ENCODE measurements around the gene SPRR2G. TPM values are rescaled to one million over a fixed set of nuclear protein-coding genes. Genes with fewer than 3 reads are reported as not detected.
"Not testable (repeated sequence)": the region's sequence is repeated elsewhere in the genome, so short reads cannot be mapped to it uniquely, and the experiment has no call there.

Gene SPRR2G
- total RNA-seq: not detected

DNA sequence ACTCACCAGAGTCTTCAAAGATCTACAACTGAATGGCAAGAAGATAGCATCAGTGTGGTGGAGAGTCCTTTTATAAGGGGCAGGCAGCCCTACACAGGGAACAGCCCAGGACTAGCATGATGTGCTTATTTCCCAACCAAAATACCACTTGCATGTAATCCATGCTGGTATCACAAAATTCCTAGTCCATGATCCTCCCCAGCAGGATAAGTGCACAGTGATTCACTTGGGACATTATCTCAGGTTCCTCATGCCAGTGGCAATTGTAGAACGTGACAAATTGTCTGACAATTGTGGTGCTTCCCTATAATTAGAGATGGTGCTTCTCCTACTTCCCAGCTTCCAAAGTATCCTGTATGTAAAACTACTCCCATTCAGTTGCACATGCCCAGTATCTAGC is at the start of gene SPRR2G:
TSS of gene SPRR2G (minus strand) at position 45 of the 400 bp plus-strand sequence. CDS start 780 bp downstream, outside the sequence.
- no peaks in the 10 kb centered on the region for H3K4me1 Mint-ChIP-seq

GRCh38 chr1:153195216-153195615 is 44.5 kb upstream of the SPRR2G start:
- H3K27ac Mint-ChIP-seq: no peak overlapping the region
- H3K36me3 Mint-ChIP-seq: no peaks in the 10 kb centered on the region
- H3K4me3 Mint-ChIP-seq: no peak overlapping the region
- DNase-seq: no peak
- H3K9me3 Mint-ChIP-seq (ENCODE audit: low read depth): no peaks in the 10 kb centered on the region
- no peaks in the 10 kb centered on the region for H3K4me1 Mint-ChIP-seq
- H3K27me3 Mint-ChIP-seq: peaks cover 22% of the 10 kb centered on the region
- ATAC-seq: no peak
- CTCF ChIA-PET: no interaction called here

More for the DNA sequence above, at the start of gene SPRR2G:
- CTCF ChIA-PET: no interaction called here
- Mint-ChIP-seq H3K4me3 (no peak within 1 kb of the TSS), H3K36me3 (no peaks in the 10 kb centered on the region), H3K27ac (no peak within 1 kb of the TSS), H3K27me3 (peaks cover 24% of the 10 kb centered on the region), H3K9me3 (ENCODE audit: low read depth) (no peaks in the 10 kb centered on the region)
- ATAC-seq (no peak), DNase-seq (no peak)

- H3K27ac Mint-ChIP-seq: no peak overlapping the region
- DNase-seq: no peak
- H3K9me3 Mint-ChIP-seq (ENCODE audit: low read depth): no peaks in the 10 kb centered on the region
- ATAC-seq: no peak
- peaks cover 25% of the 10 kb centered on the region for H3K27me3 Mint-ChIP-seq
- no peaks in the 10 kb centered on the region for H3K36me3 Mint-ChIP-seq
- no peaks in the 10 kb centered on the region for H3K4me1 Mint-ChIP-seq
- H3K4me3 Mint-ChIP-seq: no peak overlapping the region
- CTCF ChIA-PET: no interaction called here
Measured at GRCh38 chr1:153194331-153195050, 43.8 kb upstream of the SPRR2G start.

- H3K9me3 Mint-ChIP-seq (ENCODE audit: low read depth): no peaks in the 10 kb centered on the region
- no peaks in the 10 kb centered on the region for H3K4me1 Mint-ChIP-seq
- no peak overlapping the region for H3K4me3 Mint-ChIP-seq
- CTCF ChIA-PET: interaction anchor here (1.2 kb wide), 1 partner anchor 42 kb away, joined by 3 read pairs; no protein-coding TSS in a partner anchor
- H3K27ac Mint-ChIP-seq: no peak overlapping the region
- ATAC-seq: no peak
- no peak for DNase-seq
- no peaks in the 10 kb centered on the region for H3K36me3 Mint-ChIP-seq
- peaks cover 22% of the 10 kb centered on the region for H3K27me3 Mint-ChIP-seq
Measured at GRCh38 chr1:153192697-153193096, 42.0 kb upstream of the SPRR2G start.

DNA sequence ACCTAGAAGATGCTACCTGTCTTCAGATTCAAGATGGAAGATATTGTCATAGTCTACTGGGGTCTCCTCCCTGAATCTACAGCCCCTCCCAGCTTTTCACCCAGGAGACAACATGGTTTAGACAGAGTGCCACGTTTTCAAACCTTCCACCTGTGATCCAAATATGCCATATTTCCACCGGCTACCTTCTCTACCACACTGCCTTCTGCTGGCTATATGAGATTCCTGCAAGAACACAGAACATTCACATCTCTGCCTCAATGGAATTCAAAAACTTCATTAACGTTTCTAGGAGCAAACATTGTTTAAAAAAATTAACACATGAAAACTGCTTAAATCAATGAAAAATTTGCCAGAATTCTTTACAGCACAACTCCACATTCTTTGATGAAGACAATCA is 39.7 kb upstream of the SPRR2G start:
- Mint-ChIP-seq H3K27me3 (peaks cover 35% of the 10 kb centered on the region), H3K36me3 (no peaks in the 10 kb centered on the region), H3K27ac (no peak overlapping the region), H3K4me1 (no peaks in the 10 kb centered on the region), H3K4me3 (no peak overlapping the region), H3K9me3 (ENCODE audit: low read depth) (peaks cover 3% of the 10 kb centered on the region)
- no peak for ATAC-seq
- CTCF ChIA-PET: no interaction called here
- DNase-seq: no peak

DNA sequence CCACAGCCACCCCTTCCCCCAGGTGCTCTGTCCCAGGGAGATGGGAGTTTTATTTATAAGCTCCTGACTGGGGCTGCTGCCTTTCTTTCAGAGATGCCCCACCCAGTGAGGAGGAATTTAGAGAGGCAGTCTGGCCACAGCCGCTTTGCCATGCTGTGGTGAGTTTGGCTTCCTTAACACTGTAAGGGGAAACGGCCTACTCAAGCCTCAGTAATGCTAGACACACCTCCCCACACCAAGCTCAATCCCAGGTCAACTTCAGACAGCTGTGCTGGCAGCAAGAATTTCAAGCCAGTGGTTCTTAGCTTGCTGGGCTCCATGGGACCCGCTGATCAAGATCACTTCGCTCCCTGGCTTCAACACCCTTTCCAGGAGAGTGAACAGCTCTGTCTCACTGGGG is 37.6 kb upstream of the SPRR2G start:
- H3K36me3 Mint-ChIP-seq; H3K4me3 Mint-ChIP-seq; H3K27ac Mint-ChIP-seq; ATAC-seq; CTCF ChIA-PET; H3K4me1 Mint-ChIP-seq; DNase-seq; H3K9me3 Mint-ChIP-seq (ENCODE audit: low read depth): not testable (repeated sequence)
- peaks cover 31% of the 10 kb centered on the region for H3K27me3 Mint-ChIP-seq

- H3K27me3 Mint-ChIP-seq: peaks cover 9% of the 10 kb centered on the region
- no peak overlapping the region for H3K4me3 Mint-ChIP-seq
- H3K4me1 Mint-ChIP-seq: no peaks in the 10 kb centered on the region
- no peaks in the 10 kb centered on the region for H3K36me3 Mint-ChIP-seq
- ATAC-seq (no peak), DNase-seq (no peak)
- no peak overlapping the region for H3K27ac Mint-ChIP-seq
- H3K9me3 Mint-ChIP-seq (ENCODE audit: low read depth): no peaks in the 10 kb centered on the region
- CTCF ChIA-PET: no interaction called here
Measured at GRCh38 chr1:153180556-153180955, 29.9 kb upstream of the SPRR2G start.

DNA sequence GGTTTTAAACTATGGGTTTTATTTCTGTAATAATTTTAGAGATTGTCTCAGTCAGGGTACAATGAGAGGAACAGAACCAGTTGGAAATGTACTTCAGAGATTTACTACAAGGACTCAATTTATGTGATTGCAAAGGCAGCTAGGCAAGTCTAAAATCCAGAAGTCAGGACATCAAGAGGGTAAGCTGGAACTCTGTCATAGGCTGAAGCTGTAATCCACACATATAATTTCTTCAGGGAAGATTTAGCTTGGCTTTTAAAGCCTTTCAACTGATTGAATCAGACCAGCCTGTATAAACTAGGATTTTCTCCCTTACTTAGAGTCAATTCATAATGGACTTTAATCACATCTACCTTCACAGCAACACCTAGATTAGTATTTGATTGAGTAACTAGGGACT is 28.2 kb upstream of the SPRR2G start:
- DNase-seq: no peak
- no peak for ATAC-seq
- Mint-ChIP-seq H3K27ac (no peak overlapping the region), H3K4me3 (no peak overlapping the region), H3K36me3 (no peaks in the 10 kb centered on the region), H3K4me1 (no peaks in the 10 kb centered on the region), H3K9me3 (ENCODE audit: low read depth) (no peaks in the 10 kb centered on the region), H3K27me3 (peaks cover 7% of the 10 kb centered on the region)
- CTCF ChIA-PET: no interaction called here

- CTCF ChIA-PET: no interaction called here
- no peaks in the 10 kb centered on the region for H3K36me3 Mint-ChIP-seq
- DNase-seq: no peak
- peaks cover 8% of the 10 kb centered on the region for H3K27me3 Mint-ChIP-seq
- H3K4me3 Mint-ChIP-seq: no peak overlapping the region
- no peak overlapping the region for H3K27ac Mint-ChIP-seq
- no peaks in the 10 kb centered on the region for H3K4me1 Mint-ChIP-seq
- ATAC-seq: no peak
- H3K9me3 Mint-ChIP-seq (ENCODE audit: low read depth): no peaks in the 10 kb centered on the region
Measured at GRCh38 chr1:153174624-153175023, 23.9 kb upstream of the SPRR2G start.

- Mint-ChIP-seq H3K36me3 (no peaks in the 10 kb centered on the region), H3K4me3 (no peak overlapping the region)
- no peak for ATAC-seq
Measured at GRCh38 chr1:153168686-153169085, 18.0 kb upstream of the SPRR2G start.

GRCh38 chr1:153155541-153155940 is 4.9 kb upstream of the SPRR2G start:
- Mint-ChIP-seq H3K27ac (no peak overlapping the region), H3K9me3 (ENCODE audit: low read depth) (no peaks in the 10 kb centered on the region), H3K36me3 (no peaks in the 10 kb centered on the region), H3K4me1 (no peaks in the 10 kb centered on the region), H3K27me3 (peaks cover 14% of the 10 kb centered on the region), H3K4me3 (no peak overlapping the region)
- CTCF ChIA-PET: no interaction called here
- ATAC-seq: no peak
- no peak for DNase-seq

More at GRCh38 chr1:153168686-153169085, 18.0 kb upstream of the SPRR2G start:
- Mint-ChIP-seq H3K4me1 (no peaks in the 10 kb centered on the region), H3K27me3 (peaks cover 19% of the 10 kb centered on the region), H3K27ac (no peak overlapping the region), H3K9me3 (ENCODE audit: low read depth) (no peaks in the 10 kb centered on the region)
- CTCF ChIA-PET: no interaction called here
- DNase-seq: no peak

DNA sequence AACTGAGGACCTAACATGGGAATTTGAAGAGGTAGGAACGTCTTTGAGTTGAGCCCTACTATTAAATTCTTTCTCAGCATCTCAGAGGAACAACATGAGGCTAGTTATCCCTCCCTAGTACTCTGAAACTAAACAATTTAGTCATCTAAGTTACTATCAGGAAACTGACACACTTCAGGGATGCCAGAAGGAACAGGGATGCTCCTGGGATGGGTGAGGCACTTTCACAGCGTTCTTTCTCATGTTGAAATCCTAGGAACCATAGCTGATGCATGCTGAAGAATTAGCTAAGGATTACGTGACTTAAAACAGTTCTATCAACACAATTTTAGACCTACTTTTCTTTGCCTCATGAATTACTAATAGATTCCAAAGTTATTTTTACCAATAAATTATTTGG is 1.8 kb upstream of the SPRR2G start:
- CTCF ChIA-PET: no interaction called here
- H3K9me3 Mint-ChIP-seq (ENCODE audit: low read depth): no peaks in the 10 kb centered on the region
- H3K4me1 Mint-ChIP-seq: no peaks in the 10 kb centered on the region
- H3K4me3 Mint-ChIP-seq: no peak overlapping the region
- ATAC-seq (no peak), DNase-seq (no peak)
- H3K36me3 Mint-ChIP-seq: no peaks in the 10 kb centered on the region
- no peak overlapping the region for H3K27ac Mint-ChIP-seq
- H3K27me3 Mint-ChIP-seq: peaks cover 17% of the 10 kb centered on the region

- CTCF ChIA-PET: no interaction called here
Measured at GRCh38 chr1:153141377-153141776, 9.3 kb downstream of the SPRR2G start.

DNA sequence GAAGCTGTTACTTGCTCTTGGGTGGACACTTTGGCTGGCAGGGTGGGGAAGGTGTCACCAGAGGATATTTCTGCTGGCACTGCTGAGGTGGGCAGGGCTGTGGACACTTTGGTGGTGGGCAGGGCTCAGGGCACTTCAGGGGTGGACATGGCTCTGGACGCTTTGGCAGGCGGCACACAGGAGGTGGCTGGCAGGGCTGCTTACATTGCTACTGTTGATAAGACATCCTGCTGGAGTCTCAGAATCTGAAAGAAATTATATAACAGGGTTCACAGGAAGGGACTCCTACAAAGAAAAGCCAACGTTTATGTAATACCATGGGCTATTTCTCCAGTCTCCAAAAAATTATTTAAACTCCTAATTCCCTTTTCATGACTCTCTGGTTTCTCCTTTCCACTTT is 10.2 kb downstream of the SPRR2G start:
- DNase-seq (no peak), ATAC-seq (no peak)
- CTCF ChIA-PET: no interaction called here
- Mint-ChIP-seq H3K27me3 (peaks cover 55% of the 10 kb centered on the region), H3K36me3 (no peaks in the 10 kb centered on the region), H3K27ac (no peak overlapping the region), H3K4me1 (no peaks in the 10 kb centered on the region), H3K4me3 (no peak overlapping the region), H3K9me3 (ENCODE audit: low read depth) (no peaks in the 10 kb centered on the region)

More at GRCh38 chr1:153141377-153141776, 9.3 kb downstream of the SPRR2G start:
- DNase-seq (no peak), ATAC-seq (no peak)
- no peaks in the 10 kb centered on the region for H3K4me1 Mint-ChIP-seq
- no peak overlapping the region for H3K27ac Mint-ChIP-seq
- no peak overlapping the region for H3K4me3 Mint-ChIP-seq
- H3K9me3 Mint-ChIP-seq (ENCODE audit: low read depth): no peaks in the 10 kb centered on the region
- H3K27me3 Mint-ChIP-seq: peaks cover 52% of the 10 kb centered on the region
- H3K36me3 Mint-ChIP-seq: no peaks in the 10 kb centered on the region

All from activated CD8-positive, alpha-beta memory T cell treated with anti-CD3 and anti-CD28 coated beads, Interleukin-2, amount 10 ng/mL, durations not matched to agents 7 days and 5 days (primary cell).